Astrocyte of the cerebellum (primary cell): Measurements from ENCODE around the gene SHISA6.

ENCODE experiments used
- DNase-seq: peaks from one replicate; pipeline ENCODE4 v3.0.0-alpha.2; 2011; ENCODE audit warnings: low read depth
- H3K4me3 ChIP-seq: 2 replicates; pipeline ENCODE4 v1.5.1; 2011; ENCODE audit warnings: mild to moderate bottlenecking, low read depth, low read length, moderate library complexity
- CTCF ChIP-seq: IDR thresholded peaks from 2 replicates; pipeline ENCODE4 v1.5.1; 2012; ENCODE audit warnings: low read length, low read depth, moderate library complexity, mild to moderate bottlenecking; ENCODE audit errors: missing control alignments
- in situ Hi-C: cut with HindIII; loops from 2 replicates; pipeline ENCODE4 v1.10.0; 2017; ENCODE audit warnings: low sequenced_read_pairs

Gene SHISA6

DNA sequence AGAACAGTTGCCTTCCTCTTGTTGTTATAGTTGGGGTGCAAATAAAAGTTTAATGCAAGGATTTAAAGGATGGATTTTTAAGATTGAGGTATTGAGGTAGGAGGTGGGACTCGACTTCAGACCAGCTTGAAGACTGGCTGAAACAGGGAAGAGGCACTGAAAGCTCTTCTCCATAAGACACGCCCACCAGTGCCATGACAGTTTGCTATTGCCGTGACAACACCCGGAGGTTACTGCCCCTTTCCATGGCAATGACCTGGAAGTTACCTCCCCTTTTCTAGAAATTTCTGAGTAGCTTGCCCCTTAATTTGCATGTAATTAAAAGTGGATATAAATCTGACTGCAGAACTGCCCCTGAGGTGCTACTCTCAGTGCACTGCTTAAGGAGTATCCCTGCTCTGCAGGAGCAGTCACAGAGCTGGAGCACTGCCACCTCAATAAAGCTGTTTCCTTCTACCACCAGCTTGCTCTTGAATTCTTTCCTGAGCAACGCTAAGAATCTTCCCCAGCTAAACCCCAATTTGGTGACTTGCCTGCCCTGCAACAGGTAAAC, 122.6 kb downstream of the SHISA6 start:
- DNase-seq = no peak
- TF ChIP-seq CTCF = no peak
- in situ Hi-C loops = no loop called here
- no peak overlapping the region for H3K4me3 ChIP-seq

GRCh38 chr17:11366272-11366850, 125.3 kb downstream of the SHISA6 start:
- H3K4me3 ChIP-seq = no peak overlapping the region
- no peak for DNase-seq
- no peak for TF ChIP-seq CTCF
- in situ Hi-C loops = no loop called here

- no peak for TF ChIP-seq CTCF
- H3K4me3 ChIP-seq = no peak overlapping the region
- no peak for DNase-seq
- in situ Hi-C loops = no loop called here
These were observed 128.6 kb downstream of the SHISA6 start for GRCh38 chr17:11369575-11369974.

GRCh38 chr17:11372692-11373091, 131.7 kb downstream of the SHISA6 start:
- no peak for TF ChIP-seq CTCF
- in situ Hi-C loops = loop anchor here (5.0 kb wide), 1 partner anchor 40 kb away; no protein-coding TSS in a partner anchor
- H3K4me3 ChIP-seq = no peak overlapping the region
- no peak for DNase-seq

DNA sequence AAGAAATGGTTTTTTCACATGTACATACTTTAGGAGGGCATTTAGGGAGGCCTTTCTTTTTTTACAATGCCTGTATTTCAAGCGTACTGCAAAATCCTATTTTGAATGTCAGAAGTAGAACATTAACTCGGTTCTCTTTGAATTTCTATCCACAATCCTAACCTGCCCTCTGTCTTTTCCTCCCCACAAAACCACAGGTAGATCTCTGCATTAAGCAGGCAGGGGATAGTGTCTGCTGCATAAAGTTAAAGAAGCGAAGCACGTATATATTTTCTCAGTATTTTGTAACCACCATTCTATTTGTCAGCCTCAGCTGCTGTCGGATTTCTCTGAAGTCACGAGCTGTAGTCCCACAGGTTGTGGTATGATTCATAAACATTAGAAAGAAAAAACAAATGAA, 137.5 kb downstream of the SHISA6 start:
- no peak for DNase-seq
- no peak overlapping the region for H3K4me3 ChIP-seq
- in situ Hi-C loops = no loop called here
- TF ChIP-seq CTCF = no peak

DNA sequence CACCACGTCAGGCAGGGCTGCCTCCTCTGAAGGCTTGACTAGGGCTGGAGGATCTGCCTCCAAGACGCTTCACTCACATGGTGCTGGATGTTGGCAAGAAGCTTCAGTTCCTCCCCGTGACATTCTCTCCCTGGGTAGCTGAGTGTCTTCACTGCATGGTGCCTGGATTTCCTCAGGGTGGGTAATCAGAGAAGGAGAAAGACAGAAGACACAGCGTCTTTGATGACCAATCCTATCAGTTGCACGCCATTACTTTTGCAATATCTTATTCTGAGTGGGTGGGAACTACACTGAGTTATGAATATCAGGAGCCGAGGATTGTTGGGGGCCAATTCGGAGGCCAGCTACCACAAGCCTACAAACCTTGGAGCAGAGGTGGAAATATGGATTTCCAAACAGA, 139.7 kb downstream of the SHISA6 start:
- no peak overlapping the region for H3K4me3 ChIP-seq
- no peak for TF ChIP-seq CTCF
- no peak for DNase-seq
- in situ Hi-C loops = no loop called here
